Astrocyte (in vitro differentiated cells and primary cell): ENCODE measurements around the gene PER1. TPM values are rescaled to one million over a fixed set of nuclear protein-coding genes. Genes with fewer than 3 reads are reported as not detected.

ENCODE experiments used
- DNase-seq: peaks from one replicate; pipeline ENCODE4 v3.0.0-alpha.2; 2010; ENCODE audit warnings: low read depth
- FAIRE-seq: peaks from 2 replicates; lab custom pipeline; 2011; peaks lifted over from hg19 to GRCh38; lab: Jason Lieb, UNC
- H2AFZ ChIP-seq: 2 replicates; pipeline ENCODE4 v1.6.0; 2012; ENCODE audit warnings: low read depth, low read length, inconsistent platforms
- H3K27ac ChIP-seq: 2 replicates; pipeline ENCODE4 v1.5.1; 2011; ENCODE audit warnings: low read depth, low read length, inconsistent platforms
- H3K27me3 ChIP-seq: 2 replicates; pipeline ENCODE4 v1.6.0; 2011; ENCODE audit warnings: low read length, inconsistent platforms; ENCODE audit not compliant: insufficient read depth
- H3K36me3 ChIP-seq: 2 replicates; pipeline ENCODE4 v1.5.1; 2011; ENCODE audit warnings: low read length, inconsistent platforms; ENCODE audit not compliant: insufficient read depth
- H3K4me1 ChIP-seq: 2 replicates; pipeline ENCODE4 v1.5.1; 2011; ENCODE audit warnings: low read length, inconsistent platforms; ENCODE audit not compliant: insufficient read depth
- H3K4me2 ChIP-seq: 2 replicates; pipeline ENCODE4 v1.6.0; 2012; ENCODE audit warnings: low read length, inconsistent platforms
- H3K4me3 ChIP-seq: 2 replicates; pipeline ENCODE4 v1.5.1; 2011; ENCODE audit warnings: low read depth, mild to moderate bottlenecking, low read length, inconsistent platforms; ENCODE audit not compliant: insufficient read depth
- H3K79me2 ChIP-seq: 2 replicates; pipeline ENCODE4 v1.6.0; 2012; ENCODE audit warnings: mild to moderate bottlenecking, low read length, inconsistent platforms; ENCODE audit not compliant: insufficient read depth
- H3K9ac ChIP-seq: 2 replicates; pipeline ENCODE4 v1.6.0; 2012; ENCODE audit warnings: mild to moderate bottlenecking, low read length, inconsistent platforms
- H3K9me3 ChIP-seq: 2 replicates; pipeline ENCODE4 v1.5.1; 2012; ENCODE audit warnings: low read depth, mild to moderate bottlenecking, low read length, inconsistent platforms; ENCODE audit not compliant: insufficient read depth
- H4K20me1 ChIP-seq: 2 replicates; pipeline ENCODE4 v1.6.0; 2012; ENCODE audit warnings: low read length, inconsistent platforms; ENCODE audit not compliant: insufficient read depth
- H3K27ac Mint-ChIP-seq: one replicate; pipeline ENCODE4 v1.8.0; 2021; ENCODE audit warnings: mild to moderate bottlenecking, mixed read lengths; ENCODE audit not compliant: unreplicated experiment
- H3K27me3 Mint-ChIP-seq: one replicate; pipeline ENCODE4 v1.8.0; 2021; ENCODE audit warnings: low read depth, mixed read lengths; ENCODE audit not compliant: unreplicated experiment
- H3K36me3 Mint-ChIP-seq: one replicate; pipeline ENCODE4 v1.8.0; 2021; ENCODE audit warnings: low read depth, mixed read lengths; ENCODE audit not compliant: unreplicated experiment
- H3K4me1 Mint-ChIP-seq: one replicate; pipeline ENCODE4 v1.8.0; 2021; ENCODE audit warnings: low read depth, mixed read lengths; ENCODE audit not compliant: unreplicated experiment
- H3K4me3 Mint-ChIP-seq: one replicate; pipeline ENCODE4 v1.8.0; 2021; ENCODE audit warnings: mild to moderate bottlenecking, moderate library complexity, mixed read lengths; ENCODE audit not compliant: unreplicated experiment
- H3K9me3 Mint-ChIP-seq: one replicate; pipeline ENCODE4 v1.8.0; 2021; ENCODE audit warnings: mild to moderate bottlenecking, mixed read lengths; ENCODE audit not compliant: unreplicated experiment
- CTCF ChIP-seq: IDR thresholded peaks from 2 replicates; pipeline ENCODE4 v1.5.1; 2011; ENCODE audit warnings: low read depth, mild to moderate bottlenecking, inconsistent platforms, low read length, moderate library complexity; ENCODE audit not compliant: insufficient read depth
- EZH2 ChIP-seq: IDR thresholded peaks from 2 replicates; pipeline ENCODE4 v1.6.1; 2012; ENCODE audit warnings: mild to moderate bottlenecking, low read length, inconsistent platforms; ENCODE audit not compliant: insufficient read depth
- total RNA-seq: library from RNA; stranded (reverse); gene quantifications from 2 replicates; pipeline ENCODE4 v1.2.1, GENCODE V29; 2021

PER1 gene
- total RNA-seq, 1 donor from 2014 or later: 17.0 TPM

GRCh38 chr17:8125154-8125946, 26.9 kb downstream of the PER1 start:
- no peak for FAIRE-seq
- Mint-ChIP-seq H3K4me1 (peaks cover 14% of the 10 kb centered on the region), H3K9me3 (no peaks in the 10 kb centered on the region), H3K36me3 (no peaks in the 10 kb centered on the region), H3K27me3 (peaks cover 48% of the 10 kb centered on the region), H3K4me3 (peak overlapping the region; percentile 83), H3K27ac (peak overlapping the region; percentile 67)
- Histone ChIP-seq H3K27ac (no peak overlapping the region), H3K79me2 (no peaks in the 10 kb centered on the region), H3K27me3 (peaks cover 20% of the 10 kb centered on the region), H3K4me1 (peaks cover 47% of the 10 kb centered on the region), H2AFZ (peak overlapping the region; percentile 20), H3K4me2 (peak overlapping the region; percentile 97), H3K9me3 (no peaks in the 10 kb centered on the region), H3K9ac (peak overlapping the region; percentile 33), H3K4me3 (peak overlapping the region; percentile 60), H4K20me1 (peaks cover 11% of the 10 kb centered on the region), H3K36me3 (no peaks in the 10 kb centered on the region)
- no peak for DNase-seq
- no peak for TF ChIP-seq EZH2
- TF ChIP-seq CTCF: no peak

DNA sequence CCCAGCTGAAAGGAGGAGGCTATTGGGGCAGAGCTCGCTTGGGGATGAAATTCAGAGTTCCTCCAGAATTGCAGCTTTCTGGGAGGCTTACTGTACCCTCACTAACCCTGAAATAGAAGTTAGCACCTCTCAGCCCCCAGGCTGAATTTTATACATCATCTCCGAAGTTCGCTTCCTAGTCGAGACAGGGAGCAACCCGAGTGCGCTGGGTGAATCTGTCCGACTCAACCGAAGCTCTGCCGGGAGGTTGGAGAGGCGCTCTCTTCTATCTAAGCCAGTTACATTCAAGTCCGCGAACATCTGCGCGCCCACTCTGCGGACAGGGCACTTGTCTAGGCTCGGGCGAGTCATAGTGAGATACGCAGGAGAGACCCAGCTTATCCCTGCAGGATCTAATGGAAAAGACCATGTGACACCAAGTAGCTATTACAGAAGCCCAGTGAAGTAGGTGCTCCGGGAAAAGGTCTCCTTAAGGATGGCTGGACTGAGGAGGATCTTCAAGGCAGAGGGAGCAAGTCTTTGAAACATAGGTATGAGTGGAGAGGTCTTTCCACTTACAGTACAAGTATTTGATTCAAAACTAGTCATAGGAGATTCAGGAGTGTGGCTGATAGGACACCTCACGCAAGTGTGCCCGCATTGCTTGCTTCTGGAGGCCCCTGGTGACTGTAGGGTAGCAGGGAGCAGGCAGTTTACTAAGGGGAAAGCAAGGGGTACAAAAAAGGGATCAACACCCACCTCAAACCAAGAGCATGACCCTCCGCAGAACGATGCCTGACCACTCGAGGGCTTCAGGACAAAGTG, 27.7 kb downstream of the PER1 start:
- DNase-seq (no peak), FAIRE-seq (no peak)
- Histone ChIP-seq H4K20me1 (peaks cover 15% of the 10 kb centered on the region), H3K36me3 (no peaks in the 10 kb centered on the region), H3K4me2 (peak overlapping the region; percentile 97), H3K79me2 (no peaks in the 10 kb centered on the region), H2AFZ (peak overlapping the region; percentile 20), H3K4me1 (peaks cover 47% of the 10 kb centered on the region), H3K9me3 (no peaks in the 10 kb centered on the region), H3K9ac (no peak overlapping the region), H3K27me3 (peaks cover 20% of the 10 kb centered on the region), H3K27ac (no peak overlapping the region), H3K4me3 (peak overlapping the region; percentile 60)
- peaks cover 41% of the 10 kb centered on the region for H3K27me3 Mint-ChIP-seq
- no peaks in the 10 kb centered on the region for H3K36me3 Mint-ChIP-seq
- peaks cover 14% of the 10 kb centered on the region for H3K4me1 Mint-ChIP-seq
- no peak overlapping the region for H3K27ac Mint-ChIP-seq
- no peaks in the 10 kb centered on the region for H3K9me3 Mint-ChIP-seq
- H3K4me3 Mint-ChIP-seq: peak overlapping the region; percentile 83
- TF ChIP-seq EZH2: no peak
- TF ChIP-seq CTCF: no peak
